Uterus (tissue), 4 donors: ENCODE measurements around the gene CAPG. TPM values are rescaled to one million over a fixed set of nuclear protein-coding genes. Genes with fewer than 3 reads are reported as not detected.
A peak's percentile ranks its signal among the peaks of the same experiment; 100 is the strongest.

ENCODE experiments used
- DNase-seq, 2 donors: peaks; one replicate each; pipeline ENCODE4 v3.0.0-alpha.2; 2019 to 2020
- H3K27ac ChIP-seq, 2 donors: fragments of 200-600 bp; sonication (generic); 1 replicate in 1 of 2; 2 replicates in 1 of 2; pipeline ENCODE4 v1.5.1; 2016 to 2018
- H3K27me3 ChIP-seq, 2 donors: fragments of 200-600 bp; sonication (generic); one replicate each; pipeline ENCODE4 v1.5.1; 2018 to 2019; ENCODE audit warnings: control low read depth in 1 of 2
- H3K36me3 ChIP-seq, 2 donors: fragments of 200-600 bp; sonication (generic); one replicate each; pipeline ENCODE4 v1.5.1; 2019; ENCODE audit warnings: control low read depth in 1 of 2
- H3K4me1 ChIP-seq, 2 donors: fragments of 200-600 bp; sonication (generic); one replicate each; pipeline ENCODE4 v1.5.1; 2018 to 2019; ENCODE audit warnings: control low read depth in 1 of 2
- H3K4me3 ChIP-seq, 2 donors: fragments of 200-600 bp; sonication (generic); 1 replicate in 1 of 2; 2 replicates in 1 of 2; pipeline ENCODE4 v1.5.1; 2018 to 2019; ENCODE audit warnings: mild to moderate bottlenecking in 1 of 2
- H3K9me3 ChIP-seq, 2 donors: fragments of 200-600 bp; sonication (generic); one replicate each; pipeline ENCODE4 v1.5.1; 2019; ENCODE audit warnings: control low read depth in 1 of 2
- POLR2A ChIP-seq, 2 donors: fragments of 450-650 bp; IDR thresholded peaks; one replicate each; pipeline ENCODE4 v1.6.1; 2016; ENCODE audit warnings: antibody characterized with exemption in 2 of 2, mild to moderate bottlenecking in 1 of 2, moderate library complexity in 1 of 2
- intact Hi-C: fragments of 100-400 bp; cut with DNase I; formaldehyde crosslinking; loops from one replicate; pipeline ENCODE4 v1.15.1; 2023; ENCODE audit warnings: low total_unique reads
- total RNA-seq, 4 donors: library from RNA; depleted of rRNA in 3 of 4; stranded (reverse); fragments of >200 nt in 3 of 4; gene quantifications; one replicate each; pipeline versions ENCODE4 v1.1.0 to v1.2.4, GENCODE V29; 2014 to 2023
- TF ChIP-seq, protein P1 (sequence below), 4 experiments: fragments of 200-600 bp in 2 of 4; fragments of 450-650 bp in 2 of 4; sonication (generic) in 2 of 4; IDR thresholded peaks; one replicate each; pipeline ENCODE4 v1.5.1; 2016 to 2019; ENCODE audit warnings: antibody characterized with exemption in 4 of 4, mild to moderate bottlenecking in 2 of 4, moderate library complexity in 1 of 4
- donor health status: DM: yes; HTN: yes; CAD: no.

CAPG gene
- total RNA-seq, 4 donors from 2014 or later, result 12.3 to 114 (median 65.2) TPM

- Histone ChIP-seq H3K27ac (peak overlapping the region; percentile 65 to 77), H3K9me3 (no peaks in the 10 kb centered on the region), H3K4me3 (no peak overlapping the region), H3K27me3 (no peaks in the 10 kb centered on the region), H3K36me3 (no peaks in the 10 kb centered on the region), H3K4me1 (peaks cover 0 to 8% of the 10 kb centered on the region in 2 donors)
- DNase-seq, result peak; percentile 85 to 89
- intact Hi-C loops, result loop anchor here (2.0 kb wide), 1 partner anchor 132 kb away; no protein-coding TSS in a partner anchor
- TF ChIP-seq POLR2A (IDR thresholded peaks at IDR 0.05), result peak in 1 of 2 donors; percentile 26
- TF ChIP-seq, protein P1, sequence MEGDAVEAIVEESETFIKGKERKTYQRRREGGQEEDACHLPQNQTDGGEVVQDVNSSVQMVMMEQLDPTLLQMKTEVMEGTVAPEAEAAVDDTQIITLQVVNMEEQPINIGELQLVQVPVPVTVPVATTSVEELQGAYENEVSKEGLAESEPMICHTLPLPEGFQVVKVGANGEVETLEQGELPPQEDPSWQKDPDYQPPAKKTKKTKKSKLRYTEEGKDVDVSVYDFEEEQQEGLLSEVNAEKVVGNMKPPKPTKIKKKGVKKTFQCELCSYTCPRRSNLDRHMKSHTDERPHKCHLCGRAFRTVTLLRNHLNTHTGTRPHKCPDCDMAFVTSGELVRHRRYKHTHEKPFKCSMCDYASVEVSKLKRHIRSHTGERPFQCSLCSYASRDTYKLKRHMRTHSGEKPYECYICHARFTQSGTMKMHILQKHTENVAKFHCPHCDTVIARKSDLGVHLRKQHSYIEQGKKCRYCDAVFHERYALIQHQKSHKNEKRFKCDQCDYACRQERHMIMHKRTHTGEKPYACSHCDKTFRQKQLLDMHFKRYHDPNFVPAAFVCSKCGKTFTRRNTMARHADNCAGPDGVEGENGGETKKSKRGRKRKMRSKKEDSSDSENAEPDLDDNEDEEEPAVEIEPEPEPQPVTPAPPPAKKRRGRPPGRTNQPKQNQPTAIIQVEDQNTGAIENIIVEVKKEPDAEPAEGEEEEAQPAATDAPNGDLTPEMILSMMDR (IDR thresholded peaks at IDR 0.05), result peak; percentile 100
Observed at GRCh38 chr2:85420536-85421259, 10.5 kb upstream of the CAPG start.

DNA sequence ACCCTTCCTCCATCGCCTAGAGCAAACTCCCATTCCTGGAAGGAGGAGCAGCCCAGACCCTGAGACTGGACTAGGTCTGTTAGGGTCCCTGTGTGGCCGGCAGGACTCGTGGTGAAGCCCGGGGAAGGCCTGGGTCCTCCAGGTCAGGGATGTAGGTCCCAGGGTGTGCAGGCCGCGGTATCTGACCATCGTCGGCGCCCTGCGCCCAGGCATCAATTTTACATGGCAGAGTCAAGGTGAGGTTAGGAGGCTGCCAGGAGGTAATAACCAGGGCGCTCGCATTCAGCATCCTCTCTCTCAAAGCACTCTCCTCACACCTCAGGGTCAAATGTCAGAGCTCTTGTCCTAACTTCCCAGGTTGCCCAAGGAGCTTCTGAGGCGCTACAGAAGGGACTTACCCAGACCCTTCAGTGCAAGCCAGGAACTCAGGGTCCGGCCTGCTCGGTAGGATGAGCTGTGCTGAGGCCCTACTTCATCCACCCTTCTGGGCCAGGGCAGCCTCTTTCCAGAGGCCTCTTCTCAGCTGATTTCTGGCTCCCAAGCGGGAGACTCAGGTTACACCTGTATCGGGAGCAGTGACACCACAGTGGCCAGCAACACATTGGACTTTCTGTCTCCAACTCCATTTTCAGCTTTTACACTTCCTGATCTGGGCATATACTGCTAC lies 9.0 kb upstream of the CAPG start:
- DNase-seq, result no peak
- intact Hi-C loops, result no loop called here
- peak overlapping the region; percentile 96 to 98 for H3K27ac ChIP-seq
- peaks cover 0 to 8% of the 10 kb centered on the region in 2 donors for H3K4me1 ChIP-seq
- H3K9me3 ChIP-seq, result no peaks in the 10 kb centered on the region
- no peaks in the 10 kb centered on the region for H3K27me3 ChIP-seq
- H3K36me3 ChIP-seq, result no peaks in the 10 kb centered on the region
- peak overlapping the region; percentile 68 to 89 for H3K4me3 ChIP-seq
- TF ChIP-seq, protein P1 (IDR thresholded peaks at IDR 0.05), result no peak
- TF ChIP-seq POLR2A (IDR thresholded peaks at IDR 0.05), result no peak

DNA sequence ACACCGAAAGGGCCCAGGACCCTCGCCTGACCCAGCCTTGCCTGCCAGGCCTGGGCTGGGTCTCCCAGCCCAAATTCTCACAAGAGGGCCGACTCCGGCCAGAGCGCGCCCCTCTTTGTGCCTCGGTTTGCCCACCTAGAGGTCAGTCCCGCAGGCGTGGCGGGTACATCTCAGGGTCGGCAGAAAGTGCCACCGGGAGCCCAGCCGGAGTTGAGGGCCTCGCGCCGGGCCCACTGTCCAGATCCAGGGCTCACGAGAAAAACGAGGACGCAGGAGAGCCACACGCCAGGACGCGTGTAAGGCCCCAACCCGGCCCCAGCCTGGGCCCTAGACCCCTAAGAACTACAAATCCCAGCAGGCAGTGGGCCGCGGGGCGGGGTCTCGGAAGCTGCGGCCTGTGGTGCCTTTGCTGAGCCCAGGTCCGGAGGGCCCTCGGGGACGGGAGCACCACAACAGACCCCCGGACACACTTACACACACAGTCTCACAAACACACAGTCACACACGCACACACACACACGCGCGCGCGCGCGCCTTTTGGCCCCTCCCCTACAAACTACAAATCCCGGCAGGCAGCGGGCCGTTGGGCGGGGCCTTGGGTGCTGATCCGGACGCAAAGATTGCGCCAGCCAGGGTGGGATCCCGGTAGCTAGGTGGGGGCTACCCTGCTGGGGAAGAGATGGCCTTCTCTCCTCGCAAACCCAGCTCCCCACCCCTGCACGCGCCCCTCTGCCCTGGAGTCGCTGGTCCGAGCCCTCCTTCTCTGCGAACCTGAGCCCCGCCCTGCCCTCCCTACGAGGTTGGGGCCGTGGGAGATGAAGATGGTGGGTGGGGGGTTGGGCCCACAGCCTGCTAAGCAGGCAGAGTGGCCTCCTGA lies 8.2 kb upstream of the CAPG start, which contains the start of gene SH2D6:
Gene SH2D6 (plus strand): TSS at position 583 of the 877 bp plus-strand sequence. CDS start 10,752 bp downstream, outside the sequence.
- peak; percentile 85 to 86 for DNase-seq
- Histone ChIP-seq H3K27me3 (no peaks in the 10 kb centered on the region), H3K9me3 (no peaks in the 10 kb centered on the region), H3K36me3 (no peaks in the 10 kb centered on the region), H3K4me3 (peak within 1 kb of the TSS; percentile 68 to 89), H3K27ac (peak within 1 kb of the TSS; percentile 96 to 98), H3K4me1 (peaks cover 0 to 8% of the 10 kb centered on the region in 2 donors)
- intact Hi-C loops, result no loop called here
- TF ChIP-seq POLR2A (IDR thresholded peaks at IDR 0.05), result peak; percentile 59 to 81
- TF ChIP-seq, protein P1 (IDR thresholded peaks at IDR 0.05), result peak in 1 of 4 experiments; percentile 5

DNA sequence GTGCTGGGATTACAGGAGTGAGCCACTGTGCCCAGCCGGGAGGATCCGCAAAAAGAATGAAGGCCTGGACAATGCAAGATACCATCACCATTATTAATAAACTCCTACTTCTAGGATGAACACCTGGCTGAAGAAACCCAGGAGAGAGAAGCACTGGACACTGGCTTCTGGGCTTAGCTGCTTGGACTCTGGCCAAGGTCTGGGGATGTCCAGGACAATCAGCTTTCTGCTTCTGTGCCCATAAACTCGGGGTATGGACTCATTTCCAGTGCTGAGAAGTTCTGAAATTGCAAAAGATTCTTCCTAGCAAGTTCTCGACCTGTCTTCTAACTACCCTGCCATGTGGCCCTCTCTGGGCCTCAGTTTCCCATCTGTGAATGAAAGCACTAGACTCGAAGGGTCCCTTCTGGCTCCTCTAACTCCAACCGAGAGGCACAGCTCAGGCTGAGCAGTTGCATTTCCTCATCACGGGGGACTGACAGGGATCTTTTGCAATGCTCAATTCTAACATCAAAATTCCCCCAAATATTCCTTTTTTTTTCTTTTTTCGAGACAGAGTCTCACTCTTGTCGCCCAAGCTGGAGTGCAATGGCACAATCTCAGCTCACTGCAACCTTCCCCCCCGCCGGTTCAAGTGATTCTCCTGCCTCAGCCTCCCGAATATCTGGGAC lies 5.9 kb upstream of the CAPG start:
- H3K9me3 ChIP-seq, result no peaks in the 10 kb centered on the region
- intact Hi-C loops, result no loop called here
- no peak overlapping the region for H3K4me3 ChIP-seq
- TF ChIP-seq, protein P1 (IDR thresholded peaks at IDR 0.05), result no peak
- TF ChIP-seq POLR2A (IDR thresholded peaks at IDR 0.05), result no peak
- H3K36me3 ChIP-seq, result no peaks in the 10 kb centered on the region
- no peak for DNase-seq
- H3K27ac ChIP-seq, result no peak overlapping the region
- no peaks in the 10 kb centered on the region for H3K27me3 ChIP-seq
- peaks cover 0 to 8% of the 10 kb centered on the region in 2 donors for H3K4me1 ChIP-seq
